Measurements from ENCODE around the gene CDC26. TPM values are rescaled to one million over a fixed set of nuclear protein-coding genes. Genes with fewer than 3 reads are reported as not detected.

Gene CDC26
- total RNA-seq, 5 donors from 2014 or later (not counting 1 experiment from before 2014, with no cell fraction given): 25.1 to 37.0 (median 34.7) TPM

- WGBS (ENCODE audit: insufficient coverage): no CpG with 5 or more reads among the region's 1 CpG
- no peaks in the 10 kb centered on the region for H3K9me3 Mint-ChIP-seq
- no peaks in the 10 kb centered on the region for H3K36me3 Mint-ChIP-seq
- Histone ChIP-seq H3K27ac (ENCODE audit: low read length) (no peak overlapping the region), H3K4me3 (ENCODE audit: control insufficient read depth in 1 of 2, extremely low read depth in 1 of 2, low read length in 1 of 2) (no peak overlapping the region), H3K4me1 (ENCODE audit: control insufficient read depth in 1 of 2, extremely low read depth in 1 of 2, insufficient read depth in 2 of 2, low read length in 2 of 2) (no peaks in the 10 kb centered on the region), H3K27me3 (replicated peaks in 1 of 2; ENCODE audit: control insufficient read depth in 2 of 2, extremely low read depth in 1 of 2, insufficient read depth in 2 of 2, low read length in 1 of 2) (peaks cover 0 to 9% of the 10 kb centered on the region in 2 experiments), H3K9me3 (no peaks in the 10 kb centered on the region), H3K36me3 (ENCODE audit: control insufficient read depth in 2 of 2, extremely low read depth in 1 of 2, insufficient read depth in 1 of 2, low read length in 1 of 2) (no peaks in the 10 kb centered on the region)
- H3K4me3 Mint-ChIP-seq: no peak overlapping the region
- ChIA-PET CTCF (no interaction called here), POLR2A (no interaction called here)
- DNase-seq: no peak
- H3K4me1 Mint-ChIP-seq: no peaks in the 10 kb centered on the region
- no peak overlapping the region for H3K27ac Mint-ChIP-seq
- no peak for ATAC-seq (replicated peaks in 1 of 4)
- peaks cover 0 to 13% of the 10 kb centered on the region in 2 donors for H3K27me3 Mint-ChIP-seq
Observed at GRCh38 chr9:113306566-113306965, 31.2 kb upstream of the CDC26 start.

DNA sequence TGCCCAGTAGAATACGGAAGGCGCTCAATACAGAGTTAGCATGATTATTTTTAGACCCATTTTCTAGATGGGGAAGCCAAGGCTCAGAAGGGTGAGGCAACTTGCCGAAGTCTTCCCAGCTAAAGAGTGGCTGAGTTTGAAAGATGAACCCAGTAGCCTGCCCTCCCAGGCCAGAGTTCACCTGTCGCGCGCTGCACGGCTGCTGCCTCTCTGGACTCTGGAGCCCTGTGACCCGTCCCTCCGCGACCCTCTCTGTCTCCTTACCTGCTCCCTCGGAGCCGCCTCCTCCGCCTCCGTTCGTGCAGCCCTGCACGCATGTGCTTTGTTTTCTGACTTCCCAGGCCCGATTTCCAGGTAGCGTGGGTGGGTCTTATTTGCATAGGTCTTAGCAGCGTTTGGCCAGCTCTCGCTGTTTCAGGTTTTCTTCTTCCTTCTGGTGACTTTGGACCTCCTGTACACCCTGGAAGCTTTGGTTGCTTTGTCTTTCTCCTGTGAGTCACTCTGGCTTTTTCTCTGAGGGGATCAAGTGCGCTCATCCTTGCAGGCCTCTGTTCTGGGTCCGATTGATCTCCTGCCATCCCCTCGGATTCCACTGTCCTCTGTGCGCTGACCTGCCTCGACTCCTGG is 27.5 kb upstream of the CDC26 start, which contains the start of gene RNF183:
TSS of gene RNF183 (minus strand) at position 585 of the 627 bp plus-strand sequence. CDS start 5,192 bp downstream, outside the sequence.
- no peak within 1 kb of the TSS for H3K27ac Mint-ChIP-seq
- H3K36me3 ChIP-seq (ENCODE audit: control insufficient read depth in 2 of 2, extremely low read depth in 1 of 2, insufficient read depth in 1 of 2, low read length in 1 of 2): no peaks in the 10 kb centered on the region
- CTCF ChIA-PET: no interaction called here

GRCh38 chr9:113301548-113301947 is 26.2 kb upstream of the CDC26 start:
- Mint-ChIP-seq H3K27me3 (peaks cover 0 to 10% of the 10 kb centered on the region in 2 donors), H3K9me3 (no peaks in the 10 kb centered on the region), H3K4me1 (no peaks in the 10 kb centered on the region), H3K36me3 (no peaks in the 10 kb centered on the region), H3K27ac (no peak overlapping the region), H3K4me3 (no peak overlapping the region)
- Histone ChIP-seq H3K4me1 (ENCODE audit: control insufficient read depth in 1 of 2, extremely low read depth in 1 of 2, insufficient read depth in 2 of 2, low read length in 2 of 2) (no peaks in the 10 kb centered on the region), H3K36me3 (ENCODE audit: control insufficient read depth in 2 of 2, extremely low read depth in 1 of 2, insufficient read depth in 1 of 2, low read length in 1 of 2) (no peaks in the 10 kb centered on the region), H3K9me3 (no peaks in the 10 kb centered on the region), H3K27me3 (replicated peaks in 1 of 2; ENCODE audit: control insufficient read depth in 2 of 2, extremely low read depth in 1 of 2, insufficient read depth in 2 of 2, low read length in 1 of 2) (peaks cover 0 to 15% of the 10 kb centered on the region in 2 experiments), H3K4me3 (ENCODE audit: control insufficient read depth in 1 of 2, extremely low read depth in 1 of 2, low read length in 1 of 2) (no peak overlapping the region), H3K27ac (ENCODE audit: low read length) (no peak overlapping the region)
- 90% methylated on average over 5 of the region's 8 CpGs for WGBS (ENCODE audit: insufficient coverage)
- ChIA-PET CTCF (no interaction called here), POLR2A (no interaction called here)
- ATAC-seq (replicated peaks in 1 of 4) (no peak), DNase-seq (no peak)

More for the DNA sequence above, 27.5 kb upstream of the CDC26 start, which contains the start of gene RNF183:
- Mint-ChIP-seq H3K27me3 (peaks cover 0 to 13% of the 10 kb centered on the region in 2 donors), H3K4me1 (no peaks in the 10 kb centered on the region), H3K36me3 (no peaks in the 10 kb centered on the region), H3K9me3 (no peaks in the 10 kb centered on the region), H3K4me3 (no peak within 1 kb of the TSS)
- Histone ChIP-seq H3K27ac (ENCODE audit: low read length) (no peak within 1 kb of the TSS), H3K27me3 (replicated peaks in 1 of 2; ENCODE audit: control insufficient read depth in 2 of 2, extremely low read depth in 1 of 2, insufficient read depth in 2 of 2, low read length in 1 of 2) (peaks cover 0 to 20% of the 10 kb centered on the region in 2 experiments), H3K4me3 (ENCODE audit: control insufficient read depth in 1 of 2, extremely low read depth in 1 of 2, low read length in 1 of 2) (no peak within 1 kb of the TSS), H3K9me3 (no peaks in the 10 kb centered on the region), H3K4me1 (ENCODE audit: control insufficient read depth in 1 of 2, extremely low read depth in 1 of 2, insufficient read depth in 2 of 2, low read length in 2 of 2) (no peaks in the 10 kb centered on the region)
- DNase-seq: no peak
- POLR2A ChIA-PET: no interaction called here
- WGBS (ENCODE audit: insufficient coverage): 89% methylated on average over 23 of the region's 25 CpGs
- no peak for ATAC-seq (replicated peaks in 1 of 4)

GRCh38 chr9:113299800-113300292 is 24.5 kb upstream of the CDC26 start:
- peaks cover 0 to 13% of the 10 kb centered on the region in 2 experiments for H3K27me3 ChIP-seq (replicated peaks in 1 of 2; ENCODE audit: control insufficient read depth in 2 of 2, extremely low read depth in 1 of 2, insufficient read depth in 2 of 2, low read length in 1 of 2)
- no peaks in the 10 kb centered on the region for H3K4me1 ChIP-seq (ENCODE audit: control insufficient read depth in 1 of 2, extremely low read depth in 1 of 2, insufficient read depth in 2 of 2, low read length in 2 of 2)
- Mint-ChIP-seq H3K36me3 (no peaks in the 10 kb centered on the region), H3K9me3 (no peaks in the 10 kb centered on the region), H3K4me3 (no peak overlapping the region), H3K27me3 (peaks cover 0 to 7% of the 10 kb centered on the region in 2 donors), H3K27ac (no peak overlapping the region), H3K4me1 (no peaks in the 10 kb centered on the region)
- no peak for ATAC-seq (replicated peaks in 1 of 4)
- POLR2A ChIA-PET: no interaction called here
- no peak overlapping the region for H3K27ac ChIP-seq (ENCODE audit: low read length)
- no peak for DNase-seq
- no peaks in the 10 kb centered on the region for H3K9me3 ChIP-seq
- no peaks in the 10 kb centered on the region for H3K36me3 ChIP-seq (ENCODE audit: control insufficient read depth in 2 of 2, extremely low read depth in 1 of 2, insufficient read depth in 1 of 2, low read length in 1 of 2)
- CTCF ChIA-PET: interaction anchor here in 1 of 2 donors (0.5 kb wide), 1 partner anchor 1382 kb away, joined by 3 read pairs; no protein-coding TSS in a partner anchor
- H3K4me3 ChIP-seq (ENCODE audit: control insufficient read depth in 1 of 2, extremely low read depth in 1 of 2, low read length in 1 of 2): no peak overlapping the region
- WGBS (ENCODE audit: insufficient coverage): 84% methylated on average over 4 of the region's 8 CpGs

DNA sequence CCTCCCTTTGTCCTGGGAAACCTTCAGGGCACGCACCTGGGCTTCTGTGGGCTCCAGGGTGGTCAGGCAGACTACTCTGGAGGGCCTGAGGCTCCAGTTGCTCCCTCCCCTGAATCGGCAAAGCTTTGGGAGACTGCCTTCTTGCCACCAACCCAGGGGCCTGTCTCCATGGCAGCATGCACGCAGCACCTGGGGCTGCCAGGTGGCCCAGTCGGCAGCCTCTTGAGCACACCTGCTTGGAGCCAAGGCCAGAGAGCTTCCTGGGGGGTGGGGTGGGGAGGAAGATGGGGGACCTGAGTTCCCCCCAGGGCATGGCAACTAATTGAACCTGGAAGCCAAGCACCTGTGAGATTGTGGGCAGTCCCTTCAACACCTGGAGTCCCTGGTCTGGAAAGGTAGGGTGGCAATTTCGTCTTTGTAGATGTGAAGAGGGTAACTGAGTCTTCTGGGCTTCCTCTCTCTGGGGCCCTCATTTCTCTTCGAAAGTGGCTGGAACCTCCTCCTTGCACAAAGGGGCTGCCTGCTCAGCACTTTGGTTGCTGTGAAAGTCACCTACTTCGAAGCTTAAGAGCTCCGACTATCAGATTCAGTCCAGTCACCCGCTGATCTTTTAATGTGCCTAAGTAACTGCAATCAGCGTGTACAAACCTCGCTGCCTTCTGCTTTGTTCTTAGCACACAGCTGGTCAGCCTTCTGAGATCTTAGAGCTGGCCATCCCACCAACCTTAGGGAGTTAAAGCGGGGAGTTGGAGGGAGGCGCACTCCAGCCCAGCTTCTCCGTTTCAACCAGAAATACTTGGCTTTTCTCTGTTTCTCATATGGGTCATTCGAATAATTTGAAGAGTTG is 23.8 kb upstream of the CDC26 start:
- Mint-ChIP-seq H3K36me3 (no peaks in the 10 kb centered on the region), H3K27ac (no peak overlapping the region), H3K4me3 (no peak overlapping the region), H3K4me1 (no peaks in the 10 kb centered on the region), H3K9me3 (no peaks in the 10 kb centered on the region), H3K27me3 (peaks cover 0 to 7% of the 10 kb centered on the region in 2 donors)
- H3K4me3 ChIP-seq (ENCODE audit: control insufficient read depth in 1 of 2, extremely low read depth in 1 of 2, low read length in 1 of 2): no peak overlapping the region
- ATAC-seq (replicated peaks in 1 of 4) (no peak), DNase-seq (no peak)
- WGBS (ENCODE audit: insufficient coverage): 90% methylated on average over 9 of the region's 15 CpGs
- H3K4me1 ChIP-seq (ENCODE audit: control insufficient read depth in 1 of 2, extremely low read depth in 1 of 2, insufficient read depth in 2 of 2, low read length in 2 of 2): no peaks in the 10 kb centered on the region
- peaks cover 0 to 11% of the 10 kb centered on the region in 2 experiments for H3K27me3 ChIP-seq (replicated peaks in 1 of 2; ENCODE audit: control insufficient read depth in 2 of 2, extremely low read depth in 1 of 2, insufficient read depth in 2 of 2, low read length in 1 of 2)
- CTCF ChIA-PET: interaction anchor here in 1 of 2 donors (0.6 kb wide), 1 partner anchor 16 kb away, joined by 4 read pairs; no protein-coding TSS in a partner anchor
- POLR2A ChIA-PET: no interaction called here
- H3K27ac ChIP-seq (ENCODE audit: low read length): no peak overlapping the region
- no peaks in the 10 kb centered on the region for H3K9me3 ChIP-seq
- peaks cover 0 to under 1% of the 10 kb centered on the region in 2 donors for H3K36me3 ChIP-seq (ENCODE audit: control insufficient read depth in 2 of 2, extremely low read depth in 1 of 2, insufficient read depth in 1 of 2, low read length in 1 of 2)

GRCh38 chr9:113298311-113298710 is 22.9 kb upstream of the CDC26 start:
- POLR2A ChIA-PET: no interaction called here
- Histone ChIP-seq H3K27me3 (replicated peaks in 1 of 2; ENCODE audit: control insufficient read depth in 2 of 2, extremely low read depth in 1 of 2, insufficient read depth in 2 of 2, low read length in 1 of 2) (peaks cover 0 to 11% of the 10 kb centered on the region in 2 experiments), H3K36me3 (ENCODE audit: control insufficient read depth in 2 of 2, extremely low read depth in 1 of 2, insufficient read depth in 1 of 2, low read length in 1 of 2) (peaks cover 0 to 4% of the 10 kb centered on the region in 2 donors), H3K4me3 (ENCODE audit: control insufficient read depth in 1 of 2, extremely low read depth in 1 of 2, low read length in 1 of 2) (no peak overlapping the region), H3K9me3 (no peaks in the 10 kb centered on the region), H3K4me1 (ENCODE audit: control insufficient read depth in 1 of 2, extremely low read depth in 1 of 2, insufficient read depth in 2 of 2, low read length in 2 of 2) (no peaks in the 10 kb centered on the region), H3K27ac (ENCODE audit: low read length) (no peak overlapping the region)
- Mint-ChIP-seq H3K27me3 (peaks cover 0 to 5% of the 10 kb centered on the region in 2 donors), H3K4me1 (no peaks in the 10 kb centered on the region), H3K4me3 (no peak overlapping the region), H3K9me3 (no peaks in the 10 kb centered on the region), H3K36me3 (no peaks in the 10 kb centered on the region), H3K27ac (no peak overlapping the region)
- 86% methylated on average over 8 of the region's 8 CpGs for WGBS (ENCODE audit: insufficient coverage)
- DNase-seq (no peak), ATAC-seq (replicated peaks in 1 of 4) (no peak)
- CTCF ChIA-PET: interaction anchor here in 1 of 2 donors (0.6 kb wide), 1 partner anchor 15 kb away, joined by 4 read pairs; no protein-coding TSS in a partner anchor

Measured in T-cell (primary cell).